Activated CD4-positive, alpha-beta T cell treated with anti-CD3 and anti-CD28 coated beads for 24 hours (primary cell): ENCODE results near the gene MKLN1.
A peak's percentile ranks its signal among the peaks of the same experiment; 100 is the strongest.
"Not testable (repeated sequence)": the region's sequence is repeated elsewhere in the genome, so short reads cannot be mapped to it uniquely, and the experiment has no call there.

ENCODE experiments used
- DNase-seq, 2 donors: peaks; one replicate each; pipeline ENCODE4 v3.0.0-alpha.2; 2020; ENCODE audit warnings: low read depth in 2 of 2

The MKLN1 gene

GRCh38 chr7:131401194-131401593 lies 73.5 kb downstream of the MKLN1 start:
- no peak for DNase-seq

GRCh38 chr7:131403322-131403721 lies 75.6 kb downstream of the MKLN1 start:
- no peak for DNase-seq

GRCh38 chr7:131404226-131404911 lies 76.7 kb downstream of the MKLN1 start:
- no peak for DNase-seq

- DNase-seq: no peak
These were observed 81.6 kb downstream of the MKLN1 start for GRCh38 chr7:131409129-131409766.

- DNase-seq: no peak
These were observed 84.4 kb downstream of the MKLN1 start for GRCh38 chr7:131412031-131412430.

GRCh38 chr7:131413711-131414110 lies 86.0 kb downstream of the MKLN1 start:
- DNase-seq: no peak

GRCh38 chr7:131424219-131424822 lies 96.6 kb downstream of the MKLN1 start:
- DNase-seq: peak in 1 of 2 donors; percentile 14

- no peak for DNase-seq
These were observed 98.3 kb downstream of the MKLN1 start for GRCh38 chr7:131425992-131426391.

GRCh38 chr7:131430826-131431225 lies 103.2 kb downstream of the MKLN1 start:
- not testable (repeated sequence) for DNase-seq

- DNase-seq: no peak
These were observed 103.6 kb downstream of the MKLN1 start for GRCh38 chr7:131431289-131431688.

GRCh38 chr7:131431756-131432155 lies 104.1 kb downstream of the MKLN1 start:
- no peak for DNase-seq

GRCh38 chr7:131436384-131436783 lies 108.7 kb downstream of the MKLN1 start:
- no peak for DNase-seq

GRCh38 chr7:131438969-131439368 lies 111.3 kb downstream of the MKLN1 start:
- no peak for DNase-seq

- no peak for DNase-seq
These were observed 115.8 kb downstream of the MKLN1 start for GRCh38 chr7:131443496-131443895.

GRCh38 chr7:131444683-131445082 lies 117.0 kb downstream of the MKLN1 start:
- no peak for DNase-seq

GRCh38 chr7:131449373-131449902 lies 121.8 kb downstream of the MKLN1 start:
- DNase-seq: no peak

GRCh38 chr7:131454498-131454897 lies 126.8 kb downstream of the MKLN1 start:
- no peak for DNase-seq

- no peak for DNase-seq
These were observed 127.3 kb downstream of the MKLN1 start for GRCh38 chr7:131455001-131455400.

GRCh38 chr7:131455546-131455945 lies 127.9 kb downstream of the MKLN1 start:
- no peak for DNase-seq

- DNase-seq: no peak
These were observed 128.7 kb downstream of the MKLN1 start for GRCh38 chr7:131456338-131456737.

- no peak for DNase-seq
These were observed 131.6 kb downstream of the MKLN1 start for GRCh38 chr7:131459256-131459655.

GRCh38 chr7:131462059-131462458 lies 134.4 kb downstream of the MKLN1 start:
- DNase-seq: no peak

GRCh38 chr7:131462715-131463114 lies 135.0 kb downstream of the MKLN1 start:
- DNase-seq: not testable (repeated sequence)
